ENCODE measurements around the gene FOXO6.

Gene FOXO6

DNA sequence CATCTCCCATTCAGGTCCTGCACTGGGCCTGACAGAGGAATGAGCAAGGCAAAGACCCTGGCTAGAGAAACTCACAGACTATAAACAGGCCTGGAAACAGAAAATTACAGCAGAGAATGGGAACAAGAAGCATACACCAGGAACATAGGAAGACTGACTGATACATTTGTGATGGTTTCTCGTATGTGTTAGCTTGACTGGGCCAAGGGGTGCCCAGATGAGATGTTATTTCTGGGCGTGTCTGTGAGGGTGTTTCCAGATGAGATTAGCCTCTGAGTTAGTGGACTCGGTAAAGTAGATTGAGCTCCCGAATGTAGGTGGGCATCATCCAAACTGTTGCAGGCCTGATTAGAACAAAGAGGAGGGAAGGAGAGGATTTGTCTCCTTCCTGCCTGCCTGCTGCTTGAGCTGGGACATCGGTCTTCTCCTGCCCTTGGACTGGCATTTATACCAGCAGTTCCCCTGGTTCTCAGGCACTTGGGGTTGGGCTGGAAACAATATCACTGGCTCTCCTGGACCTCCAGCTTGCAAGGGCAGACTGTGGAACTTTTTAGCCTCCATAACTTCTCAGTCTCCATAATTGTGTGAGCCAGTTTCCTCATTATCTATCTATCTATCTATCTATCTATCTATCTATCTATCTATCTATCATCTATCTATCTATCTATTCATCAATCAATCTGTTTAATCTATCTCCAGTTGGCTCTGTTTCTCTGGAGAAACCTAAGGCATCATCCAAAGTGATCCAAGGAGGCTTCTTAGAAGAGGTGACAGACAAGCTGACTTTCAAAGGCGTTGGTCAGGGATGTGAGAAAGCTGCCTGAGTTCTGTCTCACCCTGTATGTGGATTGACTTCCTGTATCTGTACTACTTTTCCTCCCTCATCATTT is 9.7 kb upstream of the FOXO6 start:
- TF ChIP-seq, protein P1, sequence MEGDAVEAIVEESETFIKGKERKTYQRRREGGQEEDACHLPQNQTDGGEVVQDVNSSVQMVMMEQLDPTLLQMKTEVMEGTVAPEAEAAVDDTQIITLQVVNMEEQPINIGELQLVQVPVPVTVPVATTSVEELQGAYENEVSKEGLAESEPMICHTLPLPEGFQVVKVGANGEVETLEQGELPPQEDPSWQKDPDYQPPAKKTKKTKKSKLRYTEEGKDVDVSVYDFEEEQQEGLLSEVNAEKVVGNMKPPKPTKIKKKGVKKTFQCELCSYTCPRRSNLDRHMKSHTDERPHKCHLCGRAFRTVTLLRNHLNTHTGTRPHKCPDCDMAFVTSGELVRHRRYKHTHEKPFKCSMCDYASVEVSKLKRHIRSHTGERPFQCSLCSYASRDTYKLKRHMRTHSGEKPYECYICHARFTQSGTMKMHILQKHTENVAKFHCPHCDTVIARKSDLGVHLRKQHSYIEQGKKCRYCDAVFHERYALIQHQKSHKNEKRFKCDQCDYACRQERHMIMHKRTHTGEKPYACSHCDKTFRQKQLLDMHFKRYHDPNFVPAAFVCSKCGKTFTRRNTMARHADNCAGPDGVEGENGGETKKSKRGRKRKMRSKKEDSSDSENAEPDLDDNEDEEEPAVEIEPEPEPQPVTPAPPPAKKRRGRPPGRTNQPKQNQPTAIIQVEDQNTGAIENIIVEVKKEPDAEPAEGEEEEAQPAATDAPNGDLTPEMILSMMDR (IDR thresholded peaks at IDR 0.05) = no peak

DNA sequence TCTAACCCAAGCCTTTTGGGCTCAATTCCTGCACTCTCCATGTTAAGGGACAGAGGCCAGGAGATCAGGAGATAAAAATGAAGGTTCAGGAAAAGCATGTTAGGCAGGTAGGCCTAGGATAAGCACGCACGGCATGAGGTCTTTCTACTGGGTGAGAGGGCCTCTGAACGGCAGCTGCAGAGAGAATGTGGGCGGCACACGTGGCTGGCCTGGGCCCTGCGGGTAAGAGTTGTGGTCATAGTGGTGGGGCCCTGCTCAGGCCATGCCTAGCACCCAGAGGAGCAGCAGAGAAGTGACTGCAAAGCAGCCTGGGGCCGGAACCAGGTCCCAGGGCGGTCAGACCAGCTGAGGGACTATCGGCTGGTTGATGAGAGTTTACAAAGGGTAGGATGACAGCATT is 7.5 kb upstream of the FOXO6 start:
- TF ChIP-seq, protein P1 (IDR thresholded peaks at IDR 0.05) = no peak

DNA sequence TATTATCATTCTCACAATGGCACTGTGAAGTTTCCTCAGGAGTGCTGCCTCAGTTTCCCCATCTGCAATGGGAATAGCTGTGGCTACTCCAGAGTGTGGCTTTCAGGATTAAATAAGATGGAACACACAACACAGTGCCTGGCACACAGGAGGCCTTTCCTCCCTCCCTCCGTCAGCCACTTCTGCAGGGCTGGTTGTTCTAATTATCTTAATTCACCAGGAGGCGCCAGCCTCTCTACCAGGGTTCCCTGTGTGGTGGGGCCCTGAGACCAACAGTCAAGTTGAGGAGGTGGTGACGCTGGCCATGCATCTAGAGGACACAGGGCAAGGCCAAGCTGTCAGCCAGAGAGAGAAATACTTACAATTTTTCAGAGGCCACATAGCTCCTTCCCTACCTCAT is 6.3 kb upstream of the FOXO6 start:
- TF ChIP-seq, protein P1 (IDR thresholded peaks at IDR 0.05) = no peak

DNA sequence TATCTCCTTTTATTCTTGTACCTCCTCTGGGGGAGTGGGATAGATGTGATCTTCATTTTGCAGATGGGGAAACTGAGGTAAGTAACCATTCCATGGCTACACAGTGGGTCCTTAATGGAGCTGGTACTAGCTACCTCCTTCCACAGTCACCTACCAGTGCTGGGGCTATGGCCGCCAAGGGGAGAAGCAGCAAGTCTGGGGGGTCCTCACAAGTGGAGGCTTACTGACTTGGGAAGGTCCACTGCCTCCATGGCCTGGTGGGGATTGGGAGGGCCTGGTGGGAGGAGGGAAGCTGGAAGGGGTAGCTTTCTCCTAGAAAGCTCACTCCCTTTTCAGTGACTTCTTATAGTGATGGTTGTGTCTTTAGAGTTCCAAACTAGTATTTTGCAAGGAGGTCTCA is 5.9 kb upstream of the FOXO6 start:
- TF ChIP-seq, protein P1 (IDR thresholded peaks at IDR 0.05) = no peak

DNA sequence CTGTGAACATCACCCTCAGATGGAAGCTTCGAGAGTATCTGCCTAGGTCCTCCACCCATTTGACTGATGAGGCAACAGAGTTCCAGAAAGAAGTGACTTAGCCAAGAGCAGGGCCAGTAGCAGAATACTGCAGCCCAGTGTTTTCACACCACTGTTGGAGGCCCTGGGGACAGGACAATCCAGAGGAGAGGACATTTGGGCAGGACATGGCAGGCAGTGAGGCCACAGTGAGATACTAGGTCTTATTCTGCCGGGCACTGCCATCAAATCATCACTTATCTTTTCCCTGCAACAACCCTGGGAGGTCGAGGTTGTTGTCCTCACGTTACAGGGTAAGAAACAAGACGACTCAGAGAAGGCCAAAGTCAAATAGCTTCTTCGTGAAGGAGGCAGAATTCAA is 5.5 kb upstream of the FOXO6 start:
- TF ChIP-seq, protein P1 (IDR thresholded peaks at IDR 0.05) = no peak

DNA sequence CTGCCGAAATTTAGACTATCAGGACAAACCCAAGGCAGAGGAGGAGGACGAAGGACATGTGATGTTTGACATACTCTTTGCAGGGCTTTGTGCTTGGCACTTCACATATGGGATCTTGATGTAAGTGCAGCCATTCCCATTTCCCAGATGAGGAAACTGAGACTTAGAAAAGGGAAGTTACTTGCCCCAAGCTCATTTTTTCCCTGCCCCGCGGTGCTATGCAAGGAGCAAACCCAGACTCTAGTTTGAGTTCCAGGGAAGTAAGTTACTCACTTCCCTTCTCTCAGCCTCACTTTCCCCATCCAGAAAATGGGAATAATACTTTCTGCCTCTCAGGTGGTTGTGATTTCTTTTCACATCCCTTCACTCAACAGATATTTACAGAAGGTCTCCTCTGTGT is 4.5 kb upstream of the FOXO6 start:
- TF ChIP-seq, protein P1 (IDR thresholded peaks at IDR 0.05) = no peak

DNA sequence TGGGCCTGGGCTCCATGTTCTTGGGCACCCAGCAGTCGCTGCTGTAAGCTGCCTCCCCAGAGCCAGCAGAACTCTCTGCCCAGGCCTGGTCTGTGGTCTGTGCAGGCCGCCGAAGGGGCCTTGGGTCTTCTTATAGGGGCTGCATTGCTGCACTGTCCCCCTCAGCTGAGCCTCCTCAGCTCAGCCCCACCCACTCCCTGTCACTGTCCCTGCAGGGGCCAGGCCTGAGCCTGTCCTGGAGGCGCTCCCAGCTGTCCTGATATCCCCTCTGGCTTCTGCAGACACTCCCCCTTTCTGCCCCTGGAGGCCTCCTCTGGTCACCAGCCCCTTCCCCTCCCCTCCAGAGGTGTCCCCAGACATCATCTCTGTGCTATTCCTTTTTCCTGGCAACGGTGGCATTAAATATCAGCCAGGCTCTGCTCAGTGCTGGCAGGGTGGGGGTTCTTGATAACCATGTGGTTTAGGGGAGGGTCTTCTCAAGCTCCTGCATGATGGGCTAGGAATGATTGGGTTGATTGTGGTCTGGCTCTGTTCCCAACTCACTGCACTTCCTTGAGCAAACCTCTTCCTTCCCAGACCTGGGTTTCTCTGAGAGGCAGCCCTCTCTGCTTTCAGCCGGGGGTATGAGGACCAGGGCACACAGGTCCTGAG is 3.7 kb upstream of the FOXO6 start:
- TF ChIP-seq, protein P1 (IDR thresholded peaks at IDR 0.05) = no peak
